Activated naive CD8-positive, alpha-beta T cell (primary cell): Measurements from ENCODE around the gene CDC42BPG.

Experiments
- H3K27ac Mint-ChIP-seq: one replicate; pipeline ENCODE4 v1.8.0; 2021; ENCODE audit warnings: mixed read lengths
- H3K27me3 Mint-ChIP-seq: one replicate; pipeline ENCODE4 v1.8.0; 2021; ENCODE audit warnings: mixed read lengths
- H3K36me3 Mint-ChIP-seq: one replicate; pipeline ENCODE4 v1.8.0; 2021; ENCODE audit warnings: mixed read lengths
- H3K4me1 Mint-ChIP-seq: one replicate; pipeline ENCODE4 v1.8.0; 2021; ENCODE audit warnings: low read depth, mixed read lengths
- H3K4me3 Mint-ChIP-seq: one replicate; pipeline ENCODE4 v1.8.0; 2021; ENCODE audit warnings: mild to moderate bottlenecking, mixed read lengths
- H3K9me3 Mint-ChIP-seq: one replicate; pipeline ENCODE4 v1.8.0; 2021; ENCODE audit warnings: low read depth, mixed read lengths

CDC42BPG gene

GRCh38 chr11:64844330-64845128, at the start of gene CDC42BPG:
Gene CDC42BPG (minus strand): TSS chr11:64844653. CDS start chr11:64844569, 84 bp downstream.
- H3K27me3 Mint-ChIP-seq = no peaks in the 10 kb centered on the region
- H3K36me3 Mint-ChIP-seq = no peaks in the 10 kb centered on the region
- peaks cover 35% of the 10 kb centered on the region for H3K4me1 Mint-ChIP-seq
- no peaks in the 10 kb centered on the region for H3K9me3 Mint-ChIP-seq
- H3K4me3 Mint-ChIP-seq = peak within 1 kb of the TSS; percentile 86
- H3K27ac Mint-ChIP-seq = peak within 1 kb of the TSS; percentile 75

- no peak overlapping the region for H3K4me3 Mint-ChIP-seq
- H3K27me3 Mint-ChIP-seq = no peaks in the 10 kb centered on the region
- no peak overlapping the region for H3K27ac Mint-ChIP-seq
- H3K36me3 Mint-ChIP-seq = no peaks in the 10 kb centered on the region
- no peaks in the 10 kb centered on the region for H3K4me1 Mint-ChIP-seq
- no peaks in the 10 kb centered on the region for H3K9me3 Mint-ChIP-seq
These were observed 49.0 kb upstream of the CDC42BPG start for GRCh38 chr11:64893194-64894069.

- H3K4me1 Mint-ChIP-seq = peaks cover 5% of the 10 kb centered on the region
- no peak overlapping the region for H3K4me3 Mint-ChIP-seq
- H3K27ac Mint-ChIP-seq = no peak overlapping the region
- H3K27me3 Mint-ChIP-seq = no peaks in the 10 kb centered on the region
- no peaks in the 10 kb centered on the region for H3K9me3 Mint-ChIP-seq
- no peaks in the 10 kb centered on the region for H3K36me3 Mint-ChIP-seq
These were observed 48.4 kb upstream of the CDC42BPG start for GRCh38 chr11:64892838-64893193.

GRCh38 chr11:64892411-64892831, 48.0 kb upstream of the CDC42BPG start:
- no peaks in the 10 kb centered on the region for H3K9me3 Mint-ChIP-seq
- no peaks in the 10 kb centered on the region for H3K36me3 Mint-ChIP-seq
- H3K27ac Mint-ChIP-seq = peak overlapping the region; percentile 50

GRCh38 chr11:64891880-64892279, 47.4 kb upstream of the CDC42BPG start:
- H3K9me3 Mint-ChIP-seq = no peaks in the 10 kb centered on the region
- H3K27ac Mint-ChIP-seq = peak overlapping the region; percentile 50
- no peaks in the 10 kb centered on the region for H3K36me3 Mint-ChIP-seq
- H3K27me3 Mint-ChIP-seq = no peaks in the 10 kb centered on the region
- H3K4me1 Mint-ChIP-seq = peaks cover 10% of the 10 kb centered on the region
- no peak overlapping the region for H3K4me3 Mint-ChIP-seq

More at GRCh38 chr11:64892411-64892831, 48.0 kb upstream of the CDC42BPG start:
- H3K4me3 Mint-ChIP-seq = no peak overlapping the region
- H3K4me1 Mint-ChIP-seq = peaks cover 7% of the 10 kb centered on the region
- H3K27me3 Mint-ChIP-seq = no peaks in the 10 kb centered on the region

GRCh38 chr11:64891215-64891848, 46.9 kb upstream of the CDC42BPG start:
- Mint-ChIP-seq H3K4me3 (no peak overlapping the region), H3K27ac (peak overlapping the region; percentile 28), H3K27me3 (no peaks in the 10 kb centered on the region), H3K9me3 (no peaks in the 10 kb centered on the region), H3K36me3 (no peaks in the 10 kb centered on the region), H3K4me1 (peaks cover 10% of the 10 kb centered on the region)

- Mint-ChIP-seq H3K27ac (no peak overlapping the region), H3K36me3 (no peaks in the 10 kb centered on the region), H3K9me3 (no peaks in the 10 kb centered on the region), H3K4me3 (no peak overlapping the region), H3K4me1 (peaks cover 16% of the 10 kb centered on the region), H3K27me3 (no peaks in the 10 kb centered on the region)
These were observed 46.1 kb upstream of the CDC42BPG start for GRCh38 chr11:64890522-64890939.

GRCh38 chr11:64888729-64889511, 44.5 kb upstream of the CDC42BPG start:
- H3K4me3 Mint-ChIP-seq = no peak overlapping the region
- H3K9me3 Mint-ChIP-seq = no peaks in the 10 kb centered on the region

GRCh38 chr11:64888406-64888728, 43.9 kb upstream of the CDC42BPG start:
- Mint-ChIP-seq H3K4me3 (peak overlapping the region; percentile 72), H3K36me3 (no peaks in the 10 kb centered on the region), H3K27ac (peak overlapping the region; percentile 85), H3K27me3 (no peaks in the 10 kb centered on the region), H3K4me1 (peaks cover 26% of the 10 kb centered on the region), H3K9me3 (no peaks in the 10 kb centered on the region)

More at GRCh38 chr11:64888729-64889511, 44.5 kb upstream of the CDC42BPG start:
- Mint-ChIP-seq H3K27me3 (no peaks in the 10 kb centered on the region), H3K27ac (peak overlapping the region; percentile 58), H3K4me1 (peaks cover 26% of the 10 kb centered on the region), H3K36me3 (no peaks in the 10 kb centered on the region)

- H3K4me1 Mint-ChIP-seq = peaks cover 26% of the 10 kb centered on the region
- H3K27ac Mint-ChIP-seq = peak overlapping the region; percentile 85
- H3K4me3 Mint-ChIP-seq = peak overlapping the region; percentile 72
- no peaks in the 10 kb centered on the region for H3K27me3 Mint-ChIP-seq
- no peaks in the 10 kb centered on the region for H3K9me3 Mint-ChIP-seq
- H3K36me3 Mint-ChIP-seq = no peaks in the 10 kb centered on the region
These were observed 43.4 kb upstream of the CDC42BPG start for GRCh38 chr11:64887757-64888405.

- Mint-ChIP-seq H3K4me1 (peaks cover 26% of the 10 kb centered on the region), H3K4me3 (peak overlapping the region; percentile 48), H3K27me3 (no peaks in the 10 kb centered on the region), H3K9me3 (no peaks in the 10 kb centered on the region), H3K27ac (peak overlapping the region; percentile 35), H3K36me3 (no peaks in the 10 kb centered on the region)
These were observed 42.8 kb upstream of the CDC42BPG start for GRCh38 chr11:64887234-64887756.

GRCh38 chr11:64885367-64886286, 41.2 kb upstream of the CDC42BPG start:
- H3K27ac Mint-ChIP-seq = peak overlapping the region; percentile 94
- H3K4me1 Mint-ChIP-seq = peaks cover 36% of the 10 kb centered on the region
- H3K9me3 Mint-ChIP-seq = no peaks in the 10 kb centered on the region
- H3K36me3 Mint-ChIP-seq = no peaks in the 10 kb centered on the region
- no peaks in the 10 kb centered on the region for H3K27me3 Mint-ChIP-seq
- H3K4me3 Mint-ChIP-seq = peak overlapping the region; percentile 66

- no peak overlapping the region for H3K4me3 Mint-ChIP-seq
- peaks cover 52% of the 10 kb centered on the region for H3K4me1 Mint-ChIP-seq
- no peaks in the 10 kb centered on the region for H3K36me3 Mint-ChIP-seq
- no peak overlapping the region for H3K27ac Mint-ChIP-seq
- H3K27me3 Mint-ChIP-seq = no peaks in the 10 kb centered on the region
- H3K9me3 Mint-ChIP-seq = no peaks in the 10 kb centered on the region
These were observed 39.6 kb upstream of the CDC42BPG start for GRCh38 chr11:64884019-64884418.
